NCI-H526 (cell line): ENCODE measurements around the gene PLPP4.

Experiments used
- DNase-seq, 2 experiments: peaks; one replicate each; lab custom pipeline; 2025; lab: John Stamatoyannopoulos, UW

Gene PLPP4

DNA sequence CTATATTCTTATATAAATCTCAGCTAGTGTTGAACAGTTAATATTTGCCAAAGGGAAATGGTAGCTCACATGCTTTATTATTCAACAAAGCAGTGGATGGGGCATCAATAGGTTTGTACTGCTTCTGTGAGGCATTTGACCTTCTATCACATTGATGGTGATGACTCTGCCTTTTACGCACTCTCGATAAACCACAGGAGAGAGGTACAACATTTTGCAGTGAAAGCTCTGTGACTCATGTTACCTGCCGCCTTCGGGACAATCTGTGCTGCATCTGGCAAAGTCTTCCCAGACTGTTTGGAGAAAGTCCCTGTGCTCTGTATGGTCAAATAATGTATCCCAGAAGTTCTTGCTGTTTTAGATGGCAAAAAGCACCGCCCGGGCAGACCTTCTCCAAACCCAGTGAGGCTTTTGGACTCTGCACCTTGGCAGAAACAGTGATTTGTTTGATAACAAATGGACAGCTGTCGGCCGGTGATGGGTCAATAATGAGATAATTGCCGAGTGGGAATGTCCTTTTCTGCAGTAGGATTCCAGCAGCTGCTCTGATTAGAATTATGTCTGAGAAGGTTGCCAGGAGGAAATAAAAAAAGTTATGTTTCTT, 61.0 kb downstream of the PLPP4 start:
- no peak for DNase-seq

DNA sequence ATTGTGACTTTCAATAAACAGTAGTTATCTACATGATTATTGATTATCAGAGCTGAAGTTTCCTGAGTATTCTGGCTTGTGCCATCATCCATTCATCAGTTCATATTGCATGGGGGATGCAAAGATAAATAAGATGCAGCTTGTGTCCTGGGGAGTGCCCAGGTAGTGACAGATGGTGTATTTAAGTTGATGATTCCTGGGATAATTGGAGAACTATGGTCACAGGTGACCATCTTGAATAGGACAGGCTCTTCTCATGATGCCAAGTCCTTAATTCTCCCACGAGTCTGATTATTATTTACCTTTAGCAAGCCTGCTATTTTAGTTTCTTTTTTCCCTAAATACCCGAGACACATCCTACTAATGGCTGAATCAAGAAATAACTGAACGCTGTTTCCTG, 64.9 kb downstream of the PLPP4 start:
- no peak for DNase-seq

DNA sequence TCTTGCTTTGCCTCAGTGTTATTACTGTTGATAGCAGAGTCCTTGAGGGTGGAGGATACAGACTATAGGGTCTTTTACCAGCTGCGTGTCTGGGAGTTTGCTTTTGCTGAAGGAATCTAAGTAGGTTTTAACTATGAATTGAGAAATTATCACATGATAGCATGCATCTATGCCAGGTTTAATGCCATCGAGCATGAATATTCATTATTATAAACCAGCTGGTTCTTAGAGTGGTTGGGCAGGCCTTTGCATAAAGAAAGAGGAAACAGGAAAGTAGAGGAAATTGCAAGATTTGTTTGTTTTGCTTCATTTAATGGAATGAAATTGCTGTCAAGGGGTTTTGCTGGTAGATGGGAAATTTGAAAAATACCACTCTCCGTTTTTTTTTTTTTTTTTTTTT, 70.7 kb downstream of the PLPP4 start:
- no peak for DNase-seq

DNA sequence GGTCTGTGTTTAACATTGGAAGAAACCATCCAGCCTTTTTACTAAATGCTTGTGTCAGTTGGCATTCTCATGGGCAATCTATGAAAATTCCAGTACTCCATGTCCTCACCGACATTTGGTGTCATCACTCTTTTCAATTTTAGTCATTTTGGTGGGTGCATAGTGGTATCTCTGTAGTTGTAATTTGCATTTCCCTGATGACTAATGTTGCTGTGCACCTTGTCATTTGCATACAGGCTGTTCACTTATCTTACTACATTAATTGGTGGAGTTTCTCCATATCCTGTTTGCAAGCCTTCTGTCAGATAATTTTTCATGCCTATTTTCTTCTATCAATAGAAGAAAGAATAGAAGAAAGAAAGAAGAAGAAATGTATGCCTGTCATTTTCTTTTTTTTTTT, 73.7 kb downstream of the PLPP4 start:
- DNase-seq = peak; percentile 39 to 61

DNA sequence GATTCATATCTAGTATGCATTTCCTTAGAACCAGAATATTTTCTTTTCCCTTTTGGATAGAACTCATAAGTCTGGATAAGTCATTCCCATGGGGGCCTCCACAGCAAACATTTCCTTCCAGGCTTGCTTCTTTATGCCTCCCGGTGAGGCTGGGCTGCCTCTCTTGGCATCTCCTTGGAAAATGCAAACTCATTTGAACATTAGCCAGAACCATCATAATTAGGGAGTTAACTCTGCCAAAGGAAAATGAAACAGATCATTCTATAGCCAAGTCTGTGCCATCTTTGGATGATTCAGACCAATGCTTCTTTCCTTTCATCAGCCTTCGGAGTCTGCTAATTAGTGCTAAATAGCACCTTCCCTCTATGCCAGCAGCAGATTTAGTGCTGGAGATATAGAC, 81.1 kb downstream of the PLPP4 start:
- no peak for DNase-seq

DNA sequence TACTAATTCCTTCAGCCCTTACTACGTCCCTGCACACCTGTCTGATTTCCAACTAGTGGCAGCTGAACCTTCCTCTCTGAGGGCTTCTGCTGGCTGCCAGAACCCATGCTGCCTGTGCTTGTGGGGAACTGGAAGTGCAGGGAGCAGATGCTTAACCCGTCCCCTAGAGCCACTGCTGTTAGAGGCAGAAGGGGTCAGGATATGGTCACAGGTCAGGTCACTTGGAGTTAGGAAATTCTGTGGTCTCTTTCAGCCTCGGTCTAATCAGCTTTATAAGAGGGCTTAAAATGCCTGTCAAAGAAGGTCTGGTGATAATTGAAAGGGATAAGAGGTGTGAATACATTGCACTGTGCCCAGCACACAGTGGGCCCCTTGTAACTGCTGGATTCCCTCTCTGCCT, 82.0 kb downstream of the PLPP4 start:
- no peak for DNase-seq

DNA sequence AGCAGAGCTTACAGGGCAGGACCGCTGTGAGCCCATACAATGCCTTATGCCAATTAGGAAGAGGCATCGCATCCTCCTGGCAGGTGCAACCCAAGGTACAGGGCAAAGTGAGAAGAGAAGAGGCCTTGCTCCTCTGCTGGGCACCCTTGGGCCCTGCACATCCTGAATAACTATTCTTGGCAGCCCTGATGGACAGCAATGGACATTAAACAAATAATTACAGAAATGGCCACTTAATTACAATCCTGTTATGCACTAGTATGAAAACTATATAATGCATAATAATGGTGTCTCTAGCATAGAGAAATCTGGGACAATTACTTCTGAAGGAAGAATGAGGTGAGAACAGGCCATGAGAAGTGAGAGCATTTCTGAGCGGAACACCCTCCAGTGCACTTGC, 83.5 kb downstream of the PLPP4 start:
- no peak for DNase-seq

DNA sequence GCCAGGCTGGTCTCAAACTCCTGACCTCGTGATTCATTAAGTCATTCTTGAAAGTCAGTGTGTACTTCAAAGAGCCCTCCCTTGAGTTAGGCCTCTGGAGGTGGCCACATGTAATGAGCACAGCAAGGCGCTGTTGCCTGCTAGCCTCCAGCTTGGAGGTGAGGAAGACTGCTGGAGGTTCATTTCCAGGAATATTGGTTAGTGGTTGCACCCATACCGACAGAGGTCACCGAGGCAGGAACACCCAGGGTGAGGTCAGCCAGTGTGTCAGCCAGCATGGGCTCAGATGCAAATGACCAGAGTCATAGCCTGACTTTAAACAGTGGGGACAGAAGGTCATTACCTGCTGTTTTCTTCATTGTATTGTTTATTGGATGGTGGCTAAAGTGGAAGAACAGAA, 85.0 kb downstream of the PLPP4 start:
- DNase-seq = no peak

DNA sequence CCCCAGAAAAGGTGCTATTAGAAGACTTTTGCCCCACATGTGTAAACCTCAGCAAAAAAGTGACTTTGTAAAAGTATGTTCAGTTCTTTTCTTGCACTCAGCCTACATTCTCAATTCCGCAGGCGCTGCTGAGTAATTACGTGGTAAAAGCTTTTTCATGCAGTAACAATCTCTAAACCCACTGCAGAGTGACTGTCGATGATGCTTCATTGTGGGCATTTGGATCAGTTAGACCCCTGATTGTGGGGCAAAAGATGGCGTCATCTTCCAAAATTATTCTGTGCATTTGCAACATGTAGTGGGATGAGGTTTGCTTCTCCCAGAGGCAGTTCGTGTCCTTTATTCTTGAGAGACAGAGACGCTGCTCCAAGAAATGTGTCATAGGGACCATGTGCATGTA, 85.6 kb downstream of the PLPP4 start:
- DNase-seq = no peak

DNA sequence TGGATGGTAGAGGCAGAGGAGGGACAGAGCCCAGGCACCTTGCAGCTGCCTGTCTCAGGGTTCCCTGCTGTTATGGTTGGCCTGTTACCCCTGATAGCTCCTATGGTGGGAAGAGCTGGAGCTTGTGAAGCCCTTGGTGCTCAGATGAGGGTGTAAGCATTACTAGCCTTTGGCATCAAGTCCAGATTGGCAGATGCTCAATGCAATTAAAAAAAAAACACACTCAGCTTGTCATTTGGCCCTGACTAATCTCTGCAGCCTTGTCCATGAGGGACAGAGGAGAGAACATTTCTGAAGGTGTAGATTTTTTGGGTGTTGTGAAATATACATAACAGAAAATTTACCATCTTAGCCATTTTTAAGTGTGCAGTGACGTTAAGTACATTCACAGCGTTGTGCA, 86.3 kb downstream of the PLPP4 start:
- DNase-seq = no peak

DNA sequence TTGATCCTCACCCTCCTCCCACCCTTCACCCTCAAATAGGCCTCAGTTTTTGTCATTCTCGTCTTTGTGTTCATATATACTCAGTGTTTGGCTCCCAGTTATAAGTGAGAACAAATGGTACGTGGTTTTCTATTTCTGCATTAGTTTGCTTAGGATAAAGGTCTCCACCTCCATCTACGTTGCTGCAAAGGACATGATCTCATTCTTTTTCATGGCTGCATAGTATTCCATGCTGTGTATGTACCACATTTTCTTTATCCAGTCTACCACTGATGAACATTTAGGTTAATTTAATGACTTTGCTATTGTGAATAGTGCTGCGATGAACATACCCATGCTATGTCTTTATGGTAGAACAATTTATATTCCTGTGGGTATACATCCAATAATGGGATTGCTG, 91.2 kb downstream of the PLPP4 start:
- DNase-seq = no peak

DNA sequence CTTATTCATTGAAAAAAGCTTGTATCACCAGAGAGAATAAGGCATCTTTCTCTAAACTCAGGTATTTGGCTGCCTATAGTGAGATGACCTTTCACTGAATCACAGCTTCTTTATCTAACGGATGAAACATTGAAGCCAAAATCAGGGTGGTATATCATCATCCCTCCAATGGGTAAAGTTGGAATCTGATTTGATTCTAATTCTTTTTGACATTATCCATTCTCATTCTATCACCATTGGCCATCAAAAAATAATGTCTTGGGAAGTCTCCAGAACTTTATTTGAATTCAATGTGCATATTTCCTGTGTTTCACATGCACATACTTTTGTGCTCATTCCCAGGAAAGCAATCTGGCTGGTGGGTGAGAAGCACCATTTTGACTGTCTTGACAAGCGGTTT, 95.2 kb downstream of the PLPP4 start:
- no peak for DNase-seq

DNA sequence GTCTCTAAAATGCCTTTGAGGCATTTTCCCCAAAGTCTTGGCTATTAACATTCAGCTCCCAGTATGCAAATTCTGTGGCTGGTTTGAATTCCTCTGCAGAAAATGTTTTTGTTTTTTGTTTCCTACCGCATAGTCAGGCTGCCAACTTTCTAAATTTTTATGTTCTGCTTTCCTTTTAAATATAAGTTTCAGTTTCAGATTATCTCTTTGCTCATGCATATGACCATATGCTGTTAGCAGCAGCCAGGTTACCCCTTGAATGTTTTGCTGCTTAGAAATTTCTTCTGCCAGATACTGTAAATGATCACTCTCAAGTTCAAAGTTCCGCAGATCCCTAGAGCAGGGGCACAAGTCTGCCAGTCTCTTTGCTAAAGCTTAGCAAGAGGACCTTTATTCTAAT, 96.9 kb downstream of the PLPP4 start:
- DNase-seq = no peak

DNA sequence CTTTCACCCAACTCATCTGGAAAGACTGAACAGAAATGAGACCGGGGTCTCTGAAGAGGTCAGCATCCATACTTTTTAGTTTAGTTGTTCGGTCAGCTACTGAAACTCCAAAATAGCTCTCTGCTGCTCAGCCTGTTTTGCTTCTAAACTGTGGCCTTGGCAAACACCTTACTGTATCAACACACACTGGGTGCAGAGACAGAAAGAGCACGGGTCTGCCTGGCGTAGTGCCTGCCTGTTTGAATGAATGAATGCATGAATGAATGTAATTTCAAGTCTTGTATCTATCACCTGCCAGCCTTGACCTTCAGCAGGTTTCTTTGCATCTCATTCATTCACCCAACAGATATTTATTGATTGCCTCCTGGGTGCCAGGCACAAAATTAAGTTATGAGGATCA, 98.4 kb downstream of the PLPP4 start:
- DNase-seq = no peak

DNA sequence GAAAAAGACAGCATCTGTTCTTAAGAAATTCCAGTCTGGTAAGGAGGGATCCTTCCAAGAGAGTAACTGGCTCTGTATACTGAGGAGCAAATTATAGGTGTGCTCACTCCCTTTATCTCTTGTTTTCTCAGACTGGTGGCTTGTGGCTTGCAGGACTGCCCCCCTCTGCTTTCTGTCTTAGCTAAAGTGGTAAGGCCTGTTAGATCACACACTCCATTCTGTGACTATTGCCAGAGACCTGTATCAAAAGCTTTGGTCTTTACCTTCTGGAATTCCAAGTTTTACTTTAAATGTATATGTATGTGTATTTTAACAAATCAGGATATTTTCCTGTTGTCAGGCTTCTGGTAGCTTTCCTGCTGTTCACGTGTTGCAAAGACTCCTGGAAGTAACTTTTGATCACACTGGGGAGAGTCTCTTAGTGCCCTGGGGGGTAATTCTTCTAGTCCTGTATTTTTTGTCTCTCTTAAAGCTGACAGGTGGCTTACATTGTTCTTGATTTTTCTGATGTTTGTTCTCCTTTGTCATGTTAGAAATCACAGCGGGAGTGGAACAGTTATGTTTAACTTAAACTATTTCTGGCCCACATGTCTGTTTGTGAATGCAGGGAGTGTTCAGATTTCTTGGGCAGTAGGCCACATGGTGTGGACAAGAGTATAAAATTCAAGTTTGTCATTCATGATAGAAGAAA, 99.0 kb downstream of the PLPP4 start:
- DNase-seq = no peak

DNA sequence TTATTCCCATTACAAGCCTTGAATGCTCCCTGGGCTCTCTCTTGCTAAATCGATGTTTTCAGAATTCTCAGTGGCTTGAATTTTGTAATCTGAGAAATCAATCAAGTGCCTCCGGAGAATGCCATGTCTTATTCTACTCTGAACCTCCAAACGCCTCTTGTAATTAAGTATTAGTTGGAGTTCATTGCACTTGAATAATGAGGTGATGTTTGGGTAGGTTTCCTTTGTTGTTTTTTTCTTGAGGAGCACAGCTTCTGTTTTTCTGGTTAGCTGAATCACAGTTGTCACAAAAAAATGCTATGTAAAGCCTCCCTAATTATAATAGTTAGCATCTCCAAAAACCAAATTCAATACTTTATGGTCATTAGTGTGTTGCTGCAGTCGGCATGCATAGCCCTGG, 100.3 kb downstream of the PLPP4 start:
- DNase-seq = no peak

DNA sequence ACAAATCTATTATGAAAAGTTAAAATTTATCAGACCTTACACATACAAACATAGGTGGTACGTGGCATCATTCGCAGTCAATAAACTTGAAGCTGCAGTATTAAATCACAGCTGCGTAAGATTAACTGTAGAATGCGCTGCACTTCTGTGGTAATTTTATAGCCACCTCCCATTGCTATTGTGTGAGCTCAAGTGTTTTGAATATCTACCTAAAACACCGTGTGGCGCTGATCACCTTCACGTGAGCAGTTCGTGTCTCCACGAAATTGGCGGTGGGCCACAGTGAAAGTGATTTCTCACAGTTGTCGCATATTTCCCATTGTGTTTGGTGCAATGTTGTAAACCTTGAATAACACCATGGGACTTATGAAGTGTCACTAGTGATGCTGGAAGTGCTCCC, 102.8 kb downstream of the PLPP4 start:
- DNase-seq = no peak

DNA sequence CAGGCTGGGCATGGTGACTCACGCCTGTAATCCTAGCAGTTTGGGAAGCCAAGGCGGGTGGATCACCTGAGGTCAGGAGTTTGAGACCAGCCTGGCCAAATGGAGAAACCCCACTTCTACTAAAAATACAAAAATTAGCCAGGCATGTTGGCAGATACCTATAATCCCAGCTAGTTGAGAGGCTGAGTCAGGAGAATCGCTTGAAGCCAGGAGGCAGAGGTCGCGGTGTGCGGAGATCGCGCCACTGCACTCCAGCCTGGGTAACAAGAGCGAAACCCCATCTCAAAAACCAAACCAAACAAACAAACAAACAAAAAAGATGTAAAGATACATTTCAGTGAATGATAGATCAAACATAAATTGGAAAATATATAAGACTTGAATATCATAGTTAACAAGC, 105.9 kb downstream of the PLPP4 start:
- no peak for DNase-seq

DNA sequence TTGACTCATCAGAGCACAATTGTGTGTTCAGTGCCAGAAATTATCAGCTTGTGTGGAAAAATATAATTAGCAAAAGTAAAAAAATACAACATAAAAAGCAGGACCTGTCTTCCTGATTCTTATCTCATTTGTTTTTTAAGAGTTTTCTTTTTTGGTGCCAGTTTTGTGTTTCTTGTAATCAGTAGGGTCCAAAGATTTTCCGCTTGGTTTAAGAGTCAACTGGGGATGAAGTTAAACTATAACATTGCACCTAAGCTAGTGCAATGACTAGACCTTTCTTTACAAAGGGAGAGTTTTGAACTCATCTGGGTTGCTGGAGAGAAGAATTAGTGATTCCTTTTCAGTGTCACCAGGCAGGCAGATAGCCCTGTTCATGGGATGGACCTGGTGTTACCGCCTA, 113.4 kb downstream of the PLPP4 start:
- DNase-seq = no peak

DNA sequence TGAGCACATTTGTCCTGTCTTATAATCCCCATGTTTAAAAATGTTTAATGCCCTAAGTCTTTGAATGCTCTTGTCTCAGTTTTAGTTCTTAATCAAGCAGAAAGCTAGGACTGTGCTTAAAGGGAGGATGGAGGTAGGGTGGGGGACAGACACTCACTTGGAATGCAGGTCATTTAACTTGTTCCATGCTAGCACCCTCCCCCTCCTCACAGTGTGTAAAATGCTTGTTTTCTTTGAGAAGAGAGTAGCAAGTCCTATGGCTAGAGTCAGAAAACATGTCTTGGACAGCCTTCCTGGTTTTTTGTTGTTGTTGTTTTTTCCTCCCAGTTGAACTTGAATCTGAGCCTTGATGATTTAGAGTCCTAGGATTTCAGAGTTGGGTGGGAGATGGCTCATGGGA, 114.2 kb downstream of the PLPP4 start:
- DNase-seq = no peak

DNA sequence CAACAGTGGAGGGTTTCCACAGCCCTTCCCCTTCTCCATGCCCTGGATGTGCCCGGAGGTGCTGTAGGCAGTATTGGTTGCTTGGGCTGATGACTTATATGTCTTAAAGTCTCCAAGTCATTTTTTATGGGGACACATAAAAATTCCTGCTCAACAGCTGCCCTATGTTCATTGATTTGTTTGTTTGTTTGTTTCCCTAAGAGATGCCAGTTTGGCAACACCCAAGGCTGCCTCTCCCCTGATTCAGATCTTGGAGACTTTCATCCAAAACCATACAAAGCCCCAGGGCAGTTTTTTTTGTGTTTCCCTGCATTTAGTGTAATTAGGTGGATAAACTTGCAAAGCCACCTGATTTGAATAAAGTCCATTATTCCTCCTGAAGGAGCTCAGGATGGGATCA, 115.3 kb downstream of the PLPP4 start:
- DNase-seq = no peak

DNA sequence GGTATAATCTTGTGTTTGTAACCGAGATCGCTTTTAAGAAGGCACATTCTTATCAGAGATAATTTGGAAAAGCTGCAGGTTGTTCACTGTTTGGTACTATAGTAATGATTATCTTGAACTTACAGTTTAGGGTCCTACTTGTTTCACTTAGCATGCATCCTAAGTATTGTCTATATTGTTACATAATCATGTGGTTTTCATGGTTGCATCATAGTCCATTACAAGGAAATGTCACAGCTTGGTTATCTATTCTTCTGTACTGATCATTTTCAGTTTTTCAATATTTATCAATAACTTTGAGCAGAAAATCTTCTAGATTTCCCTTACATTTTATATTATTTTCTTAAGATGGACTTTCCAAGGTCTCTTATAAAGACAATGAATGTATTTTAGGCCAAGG, 116.3 kb downstream of the PLPP4 start:
- DNase-seq = no peak

DNA sequence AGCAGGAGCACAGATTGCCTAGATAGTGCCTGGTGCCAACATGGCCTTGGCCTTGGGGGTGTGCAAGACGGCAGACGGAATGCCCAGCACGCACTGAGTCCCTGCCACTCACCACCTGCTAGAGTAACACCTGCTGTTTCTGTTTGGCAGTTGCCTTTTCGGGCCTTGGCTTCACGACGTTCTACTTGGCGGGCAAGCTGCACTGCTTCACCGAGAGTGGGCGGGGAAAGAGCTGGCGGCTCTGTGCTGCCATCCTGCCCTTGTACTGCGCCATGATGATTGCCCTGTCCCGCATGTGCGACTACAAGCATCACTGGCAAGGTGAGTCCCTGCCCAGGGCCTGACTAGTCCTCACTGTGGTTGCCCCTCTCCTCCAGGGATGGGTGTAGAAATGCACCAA, 118.0 kb downstream of the PLPP4 start:
- no peak for DNase-seq

DNA sequence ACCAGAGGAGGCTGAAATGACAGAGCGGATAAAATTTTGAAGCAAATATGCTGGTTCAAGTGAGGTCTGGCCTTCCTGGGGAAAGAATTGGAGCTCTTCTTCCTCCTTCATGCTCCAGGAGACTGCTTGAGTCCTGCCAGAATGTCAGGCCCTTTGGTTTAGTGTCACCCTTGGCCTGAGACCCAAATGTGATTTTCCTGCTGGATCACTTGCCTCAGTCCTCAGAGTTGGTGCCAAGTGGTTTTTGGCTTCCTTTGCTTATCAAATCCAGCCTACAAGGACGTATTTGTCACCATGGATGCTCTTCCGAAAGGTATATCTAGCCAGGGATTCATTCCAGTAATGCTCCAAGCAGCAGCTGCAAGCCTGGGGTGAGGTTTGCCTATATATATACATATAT, 118.4 kb downstream of the PLPP4 start:
- no peak for DNase-seq
